ENCODE data around the gene FAF2. TPM values are rescaled to one million over a fixed set of nuclear protein-coding genes. Genes with fewer than 3 reads are reported as not detected.
"Not testable (repeated sequence)": the region's sequence is repeated elsewhere in the genome, so short reads cannot be mapped to it uniquely, and the experiment has no call there.

Gene FAF2
- total RNA-seq, 1 experiment from 2014 or later, result 53.2 TPM

DNA sequence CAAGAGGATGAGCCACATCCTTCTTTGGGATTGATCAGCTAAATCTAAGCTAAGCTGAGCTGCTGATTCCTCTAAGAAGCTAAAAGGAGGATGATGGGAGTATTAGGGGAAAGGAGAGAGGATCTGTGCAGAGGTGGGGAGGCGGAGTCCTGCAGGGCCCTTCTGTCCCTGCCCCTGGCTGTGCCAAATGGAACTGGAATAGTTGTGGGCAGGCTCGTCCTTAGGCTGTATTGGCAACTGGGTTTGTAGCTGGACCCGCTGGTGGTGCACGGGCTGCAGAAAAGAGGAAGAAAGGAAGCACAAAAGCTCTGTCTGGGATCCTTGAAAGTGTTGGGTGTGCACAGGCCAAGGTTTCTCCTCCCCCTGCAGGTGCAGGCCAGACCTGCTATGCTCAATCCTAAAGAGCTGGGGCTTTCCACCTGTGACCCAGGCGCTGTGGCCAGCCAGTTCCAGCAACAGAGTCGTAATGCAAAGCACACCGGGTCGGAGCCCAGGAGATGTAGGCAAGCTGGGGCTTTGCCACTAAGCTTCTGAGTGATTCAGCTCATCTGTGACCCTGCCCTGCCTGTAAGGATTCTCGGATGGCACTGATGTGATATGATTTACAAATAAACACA is 41.6 kb upstream of the FAF2 start:
- ChIA-PET CTCF (interaction anchor here (0.5 kb wide), 1 partner anchor 137 kb away, joined by 3 read pairs; no protein-coding TSS in a partner anchor), POLR2A (ENCODE audit: low non-redundant PET) (no interaction called here)
- no peaks in the 10 kb centered on the region for H3K36me3 ChIP-seq (ENCODE audit: insufficient read depth, low read length, poor library complexity, severe bottlenecking)
- no peaks in the 10 kb centered on the region for H3K9me3 ChIP-seq (ENCODE audit: low read depth, low read length, poor library complexity, severe bottlenecking)
- H3K27me3 ChIP-seq (replicated peaks; ENCODE audit: insufficient read depth, low read depth, low read length, poor library complexity), result no peaks in the 10 kb centered on the region
- no peaks in the 10 kb centered on the region for H3K4me1 ChIP-seq (ENCODE audit: insufficient read depth, low read length, poor library complexity, severe bottlenecking)
- intact Hi-C loops (cut with micrococcal nuclease; ENCODE audit: unreplicated experiment), result no loop called here
- TF ChIP-seq CTCF (conservative IDR thresholded peaks at IDR 0.05; ENCODE audit: low read depth, low read length), result no peak
- no peak for TF ChIP-seq EZH2 (IDR thresholded peaks at IDR 0.05; ENCODE audit: borderline replicate concordance, low read depth, low read length, poor library complexity, severe bottlenecking)
- H3K4me3 ChIP-seq (ENCODE audit: low read depth, low read length, poor library complexity, severe bottlenecking), result no peak overlapping the region
- no peak for DNase-seq (ENCODE audit: low spot score)
- H3K27ac ChIP-seq (ENCODE audit: low read depth, low read length, poor library complexity, severe bottlenecking), result no peak overlapping the region
- BruUV-seq (replicated peaks), result no TSS peak

GRCh38 chr5:176407456-176408251 is 40.5 kb upstream of the FAF2 start:
- Histone ChIP-seq H3K27me3 (replicated peaks; ENCODE audit: insufficient read depth, low read depth, low read length, poor library complexity) (no peaks in the 10 kb centered on the region), H3K36me3 (ENCODE audit: insufficient read depth, low read length, poor library complexity, severe bottlenecking) (no peaks in the 10 kb centered on the region), H3K9me3 (ENCODE audit: low read depth, low read length, poor library complexity, severe bottlenecking) (no peaks in the 10 kb centered on the region), H3K27ac (ENCODE audit: low read depth, low read length, poor library complexity, severe bottlenecking) (no peak overlapping the region), H3K4me1 (ENCODE audit: insufficient read depth, low read length, poor library complexity, severe bottlenecking) (no peaks in the 10 kb centered on the region), H3K4me3 (ENCODE audit: low read depth, low read length, poor library complexity, severe bottlenecking) (no peak overlapping the region)
- no peak for DNase-seq (ENCODE audit: low spot score)
- intact Hi-C loops (cut with micrococcal nuclease; ENCODE audit: unreplicated experiment), result no loop called here
- CTCF ChIA-PET, result no interaction called here
- POLR2A ChIA-PET (ENCODE audit: low non-redundant PET), result no interaction called here
- BruUV-seq (replicated peaks), result no TSS peak
- TF ChIP-seq EZH2 (IDR thresholded peaks at IDR 0.05; ENCODE audit: borderline replicate concordance, low read depth, low read length, poor library complexity, severe bottlenecking) (no peak), CTCF (conservative IDR thresholded peaks at IDR 0.05; ENCODE audit: low read depth, low read length) (no peak)

DNA sequence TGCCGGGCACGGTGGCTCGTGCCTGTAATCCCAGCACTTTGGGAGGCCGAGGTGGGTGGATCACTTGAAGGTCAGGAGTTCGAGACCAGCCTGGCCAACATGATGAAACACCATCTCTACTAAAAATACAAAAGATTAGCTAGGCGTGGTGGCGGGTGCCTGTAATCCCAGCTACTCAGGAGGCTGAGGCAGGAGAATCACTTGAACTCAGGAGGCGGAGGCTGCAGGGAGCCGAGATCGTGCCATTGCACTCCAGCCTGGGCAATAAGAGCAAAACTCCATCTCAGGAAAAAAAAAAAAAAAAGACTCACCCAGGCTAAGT is 40.0 kb upstream of the FAF2 start:
- BruUV-seq (replicated peaks); DNase-seq (ENCODE audit: low spot score); H3K9me3 ChIP-seq (ENCODE audit: low read depth, low read length, poor library complexity, severe bottlenecking); POLR2A ChIA-PET (ENCODE audit: low non-redundant PET); CTCF ChIA-PET; H3K4me3 ChIP-seq (ENCODE audit: low read depth, low read length, poor library complexity, severe bottlenecking); H3K36me3 ChIP-seq (ENCODE audit: insufficient read depth, low read length, poor library complexity, severe bottlenecking); H3K27ac ChIP-seq (ENCODE audit: low read depth, low read length, poor library complexity, severe bottlenecking); H3K4me1 ChIP-seq (ENCODE audit: insufficient read depth, low read length, poor library complexity, severe bottlenecking); H3K27me3 ChIP-seq (replicated peaks; ENCODE audit: insufficient read depth, low read depth, low read length, poor library complexity); intact Hi-C loops (cut with micrococcal nuclease; ENCODE audit: unreplicated experiment): not testable (repeated sequence)

- BruUV-seq (replicated peaks), result no TSS peak
- Histone ChIP-seq H3K27ac (ENCODE audit: low read depth, low read length, poor library complexity, severe bottlenecking) (no peak overlapping the region), H3K27me3 (replicated peaks; ENCODE audit: insufficient read depth, low read depth, low read length, poor library complexity) (no peaks in the 10 kb centered on the region), H3K4me3 (ENCODE audit: low read depth, low read length, poor library complexity, severe bottlenecking) (no peak overlapping the region), H3K9me3 (ENCODE audit: low read depth, low read length, poor library complexity, severe bottlenecking) (no peaks in the 10 kb centered on the region), H3K36me3 (ENCODE audit: insufficient read depth, low read length, poor library complexity, severe bottlenecking) (no peaks in the 10 kb centered on the region), H3K4me1 (ENCODE audit: insufficient read depth, low read length, poor library complexity, severe bottlenecking) (no peaks in the 10 kb centered on the region)
- TF ChIP-seq CTCF (conservative IDR thresholded peaks at IDR 0.05; ENCODE audit: low read depth, low read length) (no peak), EZH2 (IDR thresholded peaks at IDR 0.05; ENCODE audit: borderline replicate concordance, low read depth, low read length, poor library complexity, severe bottlenecking) (no peak)
- no peak for DNase-seq (ENCODE audit: low spot score)
- POLR2A ChIA-PET (ENCODE audit: low non-redundant PET), result no interaction called here
- intact Hi-C loops (cut with micrococcal nuclease; ENCODE audit: unreplicated experiment), result no loop called here
- CTCF ChIA-PET, result no interaction called here
These were observed 39.6 kb upstream of the FAF2 start for GRCh38 chr5:176408590-176408989.

Measured in A673 (cell line).